IPS DF 19.7 (cell line): Measurements from ENCODE around the gene IFIT2.
"Not testable (repeated sequence)": the region's sequence is repeated elsewhere in the genome, so short reads cannot be mapped to it uniquely, and the experiment has no call there.

ENCODE experiments used
- DNase-seq: peaks from one replicate; pipeline ENCODE4 v3.0.0-alpha.2; 2013; ENCODE audit warnings: low read depth, low spot score

IFIT2 gene

GRCh38 chr10:89342206-89342958 lies 40.5 kb downstream of the IFIT2 start:
- no peak for DNase-seq

- DNase-seq: no peak
These were observed 41.4 kb downstream of the IFIT2 start for GRCh38 chr10:89343089-89343767.

- no peak for DNase-seq
These were observed 42.3 kb downstream of the IFIT2 start for GRCh38 chr10:89344156-89344555.

GRCh38 chr10:89345367-89346000 lies 43.6 kb downstream of the IFIT2 start:
- DNase-seq: no peak

DNA sequence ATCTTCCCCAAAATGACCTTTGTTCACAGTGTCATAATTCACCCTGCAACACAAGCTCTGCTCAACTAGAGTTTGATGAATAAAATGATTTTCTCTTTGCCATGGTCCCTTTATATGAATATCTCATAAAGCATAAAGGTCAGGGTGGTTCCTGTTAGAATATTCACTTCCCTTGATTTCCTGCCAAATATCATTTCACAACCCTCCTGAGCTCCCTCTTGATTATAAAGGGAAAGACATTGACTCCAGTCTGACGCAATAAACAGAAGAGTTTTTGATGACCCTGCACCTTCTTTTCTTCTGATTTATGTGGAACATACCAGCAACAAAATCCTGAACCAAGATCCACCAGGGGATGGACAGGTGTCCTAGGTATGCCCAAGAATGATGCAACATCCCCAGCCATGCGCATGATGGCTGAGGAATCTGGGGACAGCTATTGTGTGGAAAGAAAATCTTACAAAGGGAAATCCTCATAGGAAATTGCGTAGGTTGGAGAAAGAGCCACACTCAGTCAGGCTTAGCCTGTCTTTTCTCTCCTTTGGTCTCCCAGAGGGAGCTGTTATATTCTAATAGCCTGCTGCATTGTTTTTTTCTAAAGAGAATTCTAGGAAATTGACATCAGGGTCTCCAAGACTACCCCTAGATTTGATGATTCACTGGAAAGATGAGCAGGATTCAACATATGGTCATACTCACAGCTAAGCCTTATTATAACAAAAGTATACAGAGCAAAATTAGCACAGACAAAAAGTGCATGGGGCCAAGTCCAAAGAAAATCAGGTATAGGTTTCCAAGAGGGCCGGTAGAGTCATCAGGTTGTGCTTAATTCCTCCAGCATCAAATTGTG lies 44.8 kb downstream of the IFIT2 start:
- no peak for DNase-seq

DNA sequence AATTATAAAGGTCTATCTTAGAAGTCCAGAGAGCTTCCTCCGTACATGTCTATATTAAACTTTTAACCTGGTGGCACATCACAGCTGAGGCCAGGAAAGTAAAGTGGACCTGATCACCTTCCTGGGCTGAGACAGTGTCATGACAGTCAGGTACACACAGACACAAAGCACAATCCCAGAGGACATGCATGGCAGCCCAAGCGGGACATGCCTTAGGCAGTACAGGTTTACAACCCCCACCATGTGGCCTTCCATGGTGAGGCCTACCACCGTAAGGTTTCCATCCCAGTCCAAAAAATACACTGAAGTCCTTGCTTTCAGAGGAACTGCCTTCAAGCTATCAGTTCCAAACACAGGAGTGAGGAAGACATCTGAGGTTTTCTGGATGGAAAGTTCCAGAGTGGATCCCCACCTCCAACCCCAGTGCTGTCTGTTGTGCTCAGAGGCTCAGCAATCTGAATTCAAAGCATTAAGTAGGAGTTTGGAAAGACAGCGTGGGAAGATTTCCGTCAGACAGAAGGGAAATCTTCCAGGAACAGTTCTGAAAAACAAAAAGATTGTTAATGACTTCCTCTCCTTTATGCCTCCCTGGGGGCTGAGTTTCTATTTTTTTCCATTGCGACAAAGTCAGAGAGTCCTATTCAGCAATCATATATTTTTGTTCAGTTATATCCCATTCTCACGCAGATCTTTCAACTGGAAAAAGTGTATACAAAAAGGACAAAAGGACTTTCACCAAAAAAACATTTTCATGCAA lies 46.0 kb downstream of the IFIT2 start:
- DNase-seq: no peak

GRCh38 chr10:89348481-89348880 lies 46.6 kb downstream of the IFIT2 start:
- no peak for DNase-seq

GRCh38 chr10:89348975-89349374 lies 47.1 kb downstream of the IFIT2 start:
- no peak for DNase-seq

GRCh38 chr10:89350631-89351315 lies 48.9 kb downstream of the IFIT2 start:
- DNase-seq: not testable (repeated sequence)

DNA sequence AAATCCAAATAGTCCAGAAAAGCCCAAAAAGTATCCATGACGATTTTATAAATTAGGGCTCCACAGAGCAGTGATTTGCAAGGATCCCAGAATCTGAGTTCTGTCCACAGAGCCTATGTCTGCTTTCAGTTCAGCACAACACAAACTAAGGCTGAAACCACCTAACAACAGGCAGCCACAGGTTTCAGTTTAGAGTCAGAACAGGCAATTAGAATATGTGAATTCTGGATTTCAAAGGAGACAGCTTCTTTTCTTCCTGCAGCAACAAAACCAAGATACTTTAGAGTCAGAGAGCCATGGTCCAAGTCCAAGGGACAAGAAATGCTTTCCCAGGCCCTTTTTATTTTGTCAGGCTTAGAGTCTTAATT lies 49.5 kb downstream of the IFIT2 start:
- no peak for DNase-seq

- DNase-seq: no peak
These were observed 50.1 kb downstream of the IFIT2 start for GRCh38 chr10:89351780-89352597.

DNA sequence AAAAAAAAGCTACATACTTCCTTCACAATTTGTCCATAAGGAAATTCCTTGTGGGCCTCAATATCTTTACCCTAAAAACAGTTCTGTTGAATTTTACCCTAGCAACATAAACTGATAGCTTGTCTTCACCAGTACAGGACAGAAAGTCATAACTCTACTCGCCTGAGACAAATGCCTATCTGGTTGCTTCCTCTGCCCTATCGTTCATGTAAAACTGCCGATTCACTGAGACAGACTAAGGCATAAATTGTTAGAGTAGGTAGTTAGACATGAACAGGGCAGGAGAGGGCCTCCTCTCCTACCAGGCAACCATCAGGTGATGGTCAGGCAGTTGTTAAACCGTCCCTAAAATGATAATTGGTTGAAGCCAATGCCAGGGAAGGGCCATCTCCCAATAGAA lies 51.0 kb downstream of the IFIT2 start:
- DNase-seq: no peak

DNA sequence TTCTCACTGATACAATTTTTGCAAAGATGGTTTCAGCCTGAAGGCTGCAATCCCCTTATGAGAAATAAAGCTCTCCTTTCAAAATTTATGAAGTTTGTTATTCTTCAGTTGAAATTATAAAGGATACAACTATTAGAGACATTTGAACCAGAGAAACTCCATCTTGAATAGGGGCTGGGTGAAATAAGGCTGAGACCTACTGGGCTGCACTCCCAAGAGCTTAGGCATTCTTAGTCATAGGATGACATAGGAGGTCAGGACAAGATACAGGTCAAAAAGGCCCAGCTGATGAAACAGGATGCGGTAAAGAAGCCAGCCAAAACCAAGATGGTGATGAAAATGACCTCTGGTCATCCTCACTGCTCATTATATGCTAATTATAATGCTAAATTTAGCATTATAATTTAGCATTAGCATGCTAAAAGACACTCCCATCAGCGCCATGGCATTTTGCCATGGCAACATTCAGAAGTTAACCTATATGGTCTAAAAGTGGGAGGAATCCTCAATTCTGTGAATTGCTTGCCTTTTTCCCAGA lies 53.6 kb downstream of the IFIT2 start:
- DNase-seq: no peak

GRCh38 chr10:89357096-89357495 lies 55.2 kb downstream of the IFIT2 start:
- DNase-seq: no peak

- no peak for DNase-seq
These were observed 56.1 kb downstream of the IFIT2 start for GRCh38 chr10:89357975-89358374.
